Neural cell (in vitro differentiated cells): Measurements from ENCODE around the gene GPR26. TPM values are rescaled to one million over a fixed set of nuclear protein-coding genes. Genes with fewer than 3 reads are reported as not detected.

Experiments used
- H2AFZ ChIP-seq: fragments of 200-600, 300-800 bp; sonication (generic), shearing (Covaris generic); 2 replicates; pipeline ENCODE4 v1.6.0; 2014; ENCODE audit warnings: low read depth, mild to moderate bottlenecking, antibody characterized with exemption, low read length, moderate library complexity
- H3F3A ChIP-seq: fragments of 200-600 bp; shearing (Covaris generic); 2 replicates; pipeline ENCODE4 v1.6.1; 2016; ENCODE audit warnings: mild to moderate bottlenecking, moderate library complexity, mixed read lengths, antibody characterized with exemption, low read length; ENCODE audit not compliant: insufficient read depth, poor library complexity, severe bottlenecking
- H3K27ac ChIP-seq: fragments of 200-600, 300-800 bp; sonication (generic), shearing (Covaris generic); 2 replicates; pipeline ENCODE4 v1.5.1; 2014; ENCODE audit warnings: mild to moderate bottlenecking, low read length, moderate library complexity
- H3K27me3 ChIP-seq: fragments of 300-800, 200-600 bp; sonication (generic), shearing (Covaris generic); 2 replicates; pipeline ENCODE4 v1.6.0; 2014; ENCODE audit warnings: mild to moderate bottlenecking, low read depth, low read length, moderate library complexity; ENCODE audit not compliant: insufficient read depth
- H3K36me3 ChIP-seq: fragments of 300-800, 200-600 bp; sonication (generic), shearing (Covaris generic); 2 replicates; pipeline ENCODE4 v1.5.1; 2014; ENCODE audit warnings: mild to moderate bottlenecking, antibody characterized with exemption, low read length, moderate library complexity; ENCODE audit not compliant: insufficient read depth
- H3K4me2 ChIP-seq: fragments of 300-800, 200-600 bp; sonication (generic), shearing (Covaris generic); 2 replicates; pipeline ENCODE4 v1.6.0; 2014; ENCODE audit warnings: mild to moderate bottlenecking, low read length
- H3K4me3 ChIP-seq: fragments of 300-800, 200-600 bp; sonication (generic), shearing (Covaris generic); 2 replicates; pipeline ENCODE4 v1.5.1; 2014; ENCODE audit warnings: mild to moderate bottlenecking, low read length, moderate library complexity
- H3K79me2 ChIP-seq: fragments of 200-600 bp; shearing (Covaris generic); replicated peaks from 2 replicates; pipeline ENCODE4 v1.6.0; 2014; ENCODE audit warnings: mild to moderate bottlenecking, low read length, moderate library complexity; ENCODE audit not compliant: insufficient read depth
- H3K9ac ChIP-seq: fragments of 300-800, 200-600 bp; sonication (generic), shearing (Covaris generic); 2 replicates; pipeline ENCODE4 v1.6.1; 2016; ENCODE audit warnings: mild to moderate bottlenecking, low read length, mixed read lengths
- H3K9me2 ChIP-seq: fragments of 200-600 bp; shearing (Covaris generic); 2 replicates; pipeline ENCODE4 v1.6.1; 2016; ENCODE audit warnings: mild to moderate bottlenecking, low read length, mixed read lengths; ENCODE audit not compliant: insufficient read depth
- H3K9me3 ChIP-seq: fragments of 200-600, 300-800 bp; sonication (generic), shearing (Covaris generic); 2 replicates; pipeline ENCODE4 v1.6.1; 2016; ENCODE audit warnings: mild to moderate bottlenecking, mixed run types, low read length, moderate library complexity, mixed read lengths
- H4K20me1 ChIP-seq: fragments of 200-600 bp; shearing (Covaris generic); 2 replicates; pipeline ENCODE4 v1.6.1; 2016; ENCODE audit warnings: mild to moderate bottlenecking, mixed run types; ENCODE audit not compliant: insufficient read depth
- EP300 ChIP-seq: fragments of 450-650 bp; conservative IDR thresholded peaks from 2 replicates; pipeline ENCODE4 v1.6.1; 2014; ENCODE audit warnings: antibody characterized with exemption, mild to moderate bottlenecking, moderate library complexity; ENCODE audit not compliant: poor library complexity, severe bottlenecking
- EZH2 ChIP-seq: fragments of 200-600, 300-800 bp; shearing (Covaris generic), sonication (generic); IDR thresholded peaks from 2 replicates; pipeline ENCODE4 v1.6.1; 2014; ENCODE audit warnings: antibody characterized with exemption, low read length, borderline replicate concordance, mild to moderate bottlenecking; ENCODE audit not compliant: insufficient read depth, poor library complexity, severe bottlenecking
- MXI1 ChIP-seq: fragments of 450-650 bp; conservative IDR thresholded peaks from 2 replicates; pipeline ENCODE4 v1.6.1; 2014; ENCODE audit warnings: antibody characterized with exemption, mild to moderate bottlenecking; ENCODE audit not compliant: poor library complexity, severe bottlenecking
- POLR2AphosphoS5 ChIP-seq: IDR thresholded peaks from 2 replicates; pipeline ENCODE4 v1.6.1; 2012
- RAD21 ChIP-seq: fragments of 450-650 bp; conservative IDR thresholded peaks from 2 replicates; pipeline ENCODE4 v1.6.1; 2014; ENCODE audit warnings: antibody characterized with exemption, mild to moderate bottlenecking, moderate library complexity
- SMC3 ChIP-seq: fragments of 450-650 bp; conservative IDR thresholded peaks from 2 replicates; pipeline ENCODE4 v1.6.1; 2014; ENCODE audit warnings: antibody characterized with exemption, mild to moderate bottlenecking, moderate library complexity; ENCODE audit not compliant: poor library complexity
- TAF1 ChIP-seq: IDR thresholded peaks from 2 replicates; pipeline ENCODE4 v1.6.1; 2012; ENCODE audit warnings: low read depth
- polyA plus RNA-seq: library from polyadenylated mRNA; depleted of rRNA; stranded (reverse); fragments of >200 nt; gene quantifications from 2 replicates; pipeline ENCODE4 v1.2.3, GENCODE V29; 2014
- TF ChIP-seq, protein P1 (sequence below): fragments of 450-650 bp; IDR thresholded peaks from 2 replicates; pipeline ENCODE4 v1.5.1; 2014; ENCODE audit warnings: antibody characterized with exemption, mild to moderate bottlenecking, moderate library complexity; ENCODE audit not compliant: poor library complexity, severe bottlenecking
- TF ChIP-seq, protein P2 (sequence below): IDR thresholded peaks from 2 replicates; pipeline ENCODE4 v1.6.1; 2012; ENCODE audit warnings: borderline replicate concordance

Gene GPR26
- polyA plus RNA-seq, 1 donor from 2014 or later, result 8.1 TPM

GRCh38 chr10:123704076-123704475 is 37.9 kb downstream of the GPR26 start:
- no peaks in the 10 kb centered on the region for H3F3A ChIP-seq
- no peaks in the 10 kb centered on the region for H3K79me2 ChIP-seq
- H3K9me3 ChIP-seq, result no peaks in the 10 kb centered on the region
- H3K9ac ChIP-seq, result no peak overlapping the region
- H3K36me3 ChIP-seq, result no peaks in the 10 kb centered on the region
- no peaks in the 10 kb centered on the region for H3K9me2 ChIP-seq
- no peaks in the 10 kb centered on the region for H4K20me1 ChIP-seq
- H3K4me3 ChIP-seq, result no peak overlapping the region
- H3K27ac ChIP-seq, result no peak overlapping the region
- no peak overlapping the region for H3K4me2 ChIP-seq
- no peaks in the 10 kb centered on the region for H3K27me3 ChIP-seq
- H2AFZ ChIP-seq, result no peak overlapping the region
- TF ChIP-seq RAD21 (no peak), EZH2 (no peak), SMC3 (no peak), POLR2AphosphoS5 (no peak), MXI1 (no peak), EP300 (no peak), TAF1 (no peak)
- TF ChIP-seq, protein P1, sequence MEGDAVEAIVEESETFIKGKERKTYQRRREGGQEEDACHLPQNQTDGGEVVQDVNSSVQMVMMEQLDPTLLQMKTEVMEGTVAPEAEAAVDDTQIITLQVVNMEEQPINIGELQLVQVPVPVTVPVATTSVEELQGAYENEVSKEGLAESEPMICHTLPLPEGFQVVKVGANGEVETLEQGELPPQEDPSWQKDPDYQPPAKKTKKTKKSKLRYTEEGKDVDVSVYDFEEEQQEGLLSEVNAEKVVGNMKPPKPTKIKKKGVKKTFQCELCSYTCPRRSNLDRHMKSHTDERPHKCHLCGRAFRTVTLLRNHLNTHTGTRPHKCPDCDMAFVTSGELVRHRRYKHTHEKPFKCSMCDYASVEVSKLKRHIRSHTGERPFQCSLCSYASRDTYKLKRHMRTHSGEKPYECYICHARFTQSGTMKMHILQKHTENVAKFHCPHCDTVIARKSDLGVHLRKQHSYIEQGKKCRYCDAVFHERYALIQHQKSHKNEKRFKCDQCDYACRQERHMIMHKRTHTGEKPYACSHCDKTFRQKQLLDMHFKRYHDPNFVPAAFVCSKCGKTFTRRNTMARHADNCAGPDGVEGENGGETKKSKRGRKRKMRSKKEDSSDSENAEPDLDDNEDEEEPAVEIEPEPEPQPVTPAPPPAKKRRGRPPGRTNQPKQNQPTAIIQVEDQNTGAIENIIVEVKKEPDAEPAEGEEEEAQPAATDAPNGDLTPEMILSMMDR, result no peak
- TF ChIP-seq, protein P2, sequence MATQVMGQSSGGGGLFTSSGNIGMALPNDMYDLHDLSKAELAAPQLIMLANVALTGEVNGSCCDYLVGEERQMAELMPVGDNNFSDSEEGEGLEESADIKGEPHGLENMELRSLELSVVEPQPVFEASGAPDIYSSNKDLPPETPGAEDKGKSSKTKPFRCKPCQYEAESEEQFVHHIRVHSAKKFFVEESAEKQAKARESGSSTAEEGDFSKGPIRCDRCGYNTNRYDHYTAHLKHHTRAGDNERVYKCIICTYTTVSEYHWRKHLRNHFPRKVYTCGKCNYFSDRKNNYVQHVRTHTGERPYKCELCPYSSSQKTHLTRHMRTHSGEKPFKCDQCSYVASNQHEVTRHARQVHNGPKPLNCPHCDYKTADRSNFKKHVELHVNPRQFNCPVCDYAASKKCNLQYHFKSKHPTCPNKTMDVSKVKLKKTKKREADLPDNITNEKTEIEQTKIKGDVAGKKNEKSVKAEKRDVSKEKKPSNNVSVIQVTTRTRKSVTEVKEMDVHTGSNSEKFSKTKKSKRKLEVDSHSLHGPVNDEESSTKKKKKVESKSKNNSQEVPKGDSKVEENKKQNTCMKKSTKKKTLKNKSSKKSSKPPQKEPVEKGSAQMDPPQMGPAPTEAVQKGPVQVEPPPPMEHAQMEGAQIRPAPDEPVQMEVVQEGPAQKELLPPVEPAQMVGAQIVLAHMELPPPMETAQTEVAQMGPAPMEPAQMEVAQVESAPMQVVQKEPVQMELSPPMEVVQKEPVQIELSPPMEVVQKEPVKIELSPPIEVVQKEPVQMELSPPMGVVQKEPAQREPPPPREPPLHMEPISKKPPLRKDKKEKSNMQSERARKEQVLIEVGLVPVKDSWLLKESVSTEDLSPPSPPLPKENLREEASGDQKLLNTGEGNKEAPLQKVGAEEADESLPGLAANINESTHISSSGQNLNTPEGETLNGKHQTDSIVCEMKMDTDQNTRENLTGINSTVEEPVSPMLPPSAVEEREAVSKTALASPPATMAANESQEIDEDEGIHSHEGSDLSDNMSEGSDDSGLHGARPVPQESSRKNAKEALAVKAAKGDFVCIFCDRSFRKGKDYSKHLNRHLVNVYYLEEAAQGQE, result no peak

- H3K9me3 ChIP-seq, result no peaks in the 10 kb centered on the region
- H3K36me3 ChIP-seq, result no peaks in the 10 kb centered on the region
- no peaks in the 10 kb centered on the region for H3F3A ChIP-seq
- no peaks in the 10 kb centered on the region for H4K20me1 ChIP-seq
- TF ChIP-seq TAF1 (no peak), POLR2AphosphoS5 (no peak), EZH2 (no peak), EP300 (no peak), SMC3 (no peak), MXI1 (no peak), RAD21 (no peak)
- TF ChIP-seq, protein P1, result no peak
- TF ChIP-seq, protein P2, result no peak
- no peaks in the 10 kb centered on the region for H3K27me3 ChIP-seq
- no peak overlapping the region for H2AFZ ChIP-seq
- no peaks in the 10 kb centered on the region for H3K9me2 ChIP-seq
- no peak overlapping the region for H3K4me3 ChIP-seq
- no peak overlapping the region for H3K4me2 ChIP-seq
- no peak overlapping the region for H3K9ac ChIP-seq
- H3K79me2 ChIP-seq, result no peaks in the 10 kb centered on the region
- H3K27ac ChIP-seq, result no peak overlapping the region
Observed at GRCh38 chr10:123704812-123705211, 38.7 kb downstream of the GPR26 start.
